Ovary (tissue), 3 donors: ENCODE data around the gene KIF21A.

ENCODE experiments used
- CTCF ChIP-seq, 3 donors: fragments of 450-650 bp in 2 of 3; fragments of 200-600 bp in 1 of 3; IDR thresholded peaks; one replicate each; pipeline versions ENCODE4 v1.5.1 to v1.8.0; 2016 to 2022; ENCODE audit warnings: antibody characterized with exemption in 3 of 3, mild to moderate bottlenecking in 1 of 3
- POLR2A ChIP-seq: fragments of 450-650 bp; IDR thresholded peaks from one replicate; pipeline ENCODE4 v1.6.1; 2017; ENCODE audit warnings: antibody characterized with exemption, mild to moderate bottlenecking, moderate library complexity
- donor health status: DM: no; HTN: no; CAD: no.

- TF ChIP-seq CTCF (IDR thresholded peaks at IDR 0.05) = no peak
- no peak for TF ChIP-seq POLR2A
These were observed 99.3 kb downstream of the KIF21A start for GRCh38 chr12:39343665-39344064.
